ENCODE measurements around the gene PAMR1. TPM values are rescaled to one million over a fixed set of nuclear protein-coding genes. Genes with fewer than 3 reads are reported as not detected.

Gene PAMR1
- polyA plus RNA-seq, 2 of the 4 experiments (the other 2 are of a cell fraction) = not detected

GRCh38 chr11:35518766-35519165 lies 6.7 kb downstream of the PAMR1 start (continued):
- TF ChIP-seq CHD4 (IDR thresholded peaks at IDR 0.05; ENCODE audit: borderline replicate concordance) (no peak), HOXA7 (CRISPR knock-in tag; IDR thresholded peaks at IDR 0.05) (no peak), RAD21 (conservative IDR thresholded peaks at IDR 0.05 in 1 of 2, IDR thresholded peaks at IDR 0.05 in 1 of 2) (no peak), MAZ (IDR thresholded peaks at IDR 0.05; ENCODE audit: borderline replicate concordance, low read depth, low read length) (no peak), KDM5A (IDR thresholded peaks at IDR 0.05) (no peak), MAFK (IDR thresholded peaks at IDR 0.05; ENCODE audit: partially characterized antibody) (no peak)

GRCh38 chr11:35517481-35517880 lies 7.9 kb downstream of the PAMR1 start:
- 4% methylated on average over 1 of the region's 1 CpG for WGBS (ENCODE audit: missing lambda C conversion rate)
- CTCF ChIA-PET = interaction anchor here (1.2 kb wide), 1 partner anchor 15 kb away, joined by 4 read pairs; no protein-coding TSS in a partner anchor
- Histone ChIP-seq H3K4me3 (no peak overlapping the region), H3K27ac (no peak overlapping the region), H3K4me2 (no peak overlapping the region), H3K9me3 (no peaks in the 10 kb centered on the region), H3K4me1 (no peaks in the 10 kb centered on the region)
- ATAC-seq (no peak), DNase-seq (ENCODE audit: low read depth in 1 of 2, low spot score in 1 of 2) (no peak), FAIRE-seq (no peak)
- no peak for TF ChIP-seq PBX3 (IDR thresholded peaks at IDR 0.05)
- no peak for TF ChIP-seq HMGXB4 (CRISPR knock-in tag; IDR thresholded peaks at IDR 0.05; ENCODE audit: borderline replicate concordance)
- TF ChIP-seq USF2 (IDR thresholded peaks at IDR 0.05) = no peak
- TF ChIP-seq KDM1A (IDR thresholded peaks at IDR 0.05; ENCODE audit: low read depth) = no peak
- TF ChIP-seq RFX5 (IDR thresholded peaks at IDR 0.05) = no peak
- no peak for TF ChIP-seq HDAC2 (IDR thresholded peaks at IDR 0.05)
- no peak for TF ChIP-seq NPAS2 (CRISPR knock-in tag; IDR thresholded peaks at IDR 0.05; ENCODE audit: borderline replicate concordance)
- TF ChIP-seq SMC3 (IDR thresholded peaks at IDR 0.05) = no peak
- TF ChIP-seq E2F6 (IDR thresholded peaks at IDR 0.05; ENCODE audit: borderline replicate concordance, low read depth) = no peak
- TF ChIP-seq HEYL (CRISPR knock-in tag; IDR thresholded peaks at IDR 0.05) = no peak
- no peak for TF ChIP-seq TFCP2L1 (CRISPR knock-in tag; IDR thresholded peaks at IDR 0.05)
- TF ChIP-seq SREBF2 (IDR thresholded peaks at IDR 0.05) = no peak
- TF ChIP-seq EP300 (IDR thresholded peaks at IDR 0.05) = no peak
- no peak for TF ChIP-seq ZC3H11A (IDR thresholded peaks at IDR 0.05)
- no peak for TF ChIP-seq NFE2L2 (conservative IDR thresholded peaks at IDR 0.05; ENCODE audit: low read length)
- no peak for TF ChIP-seq KDM5A (IDR thresholded peaks at IDR 0.05)
- no peak for TF ChIP-seq FOSB (CRISPR knock-in tag; IDR thresholded peaks at IDR 0.05)
- TF ChIP-seq EHF (CRISPR knock-in tag; IDR thresholded peaks at IDR 0.05) = no peak
- POLR2A ChIA-PET = no interaction called here

GRCh38 chr11:35516403-35516802 lies 9.0 kb downstream of the PAMR1 start:
- Histone ChIP-seq H3K4me3 (no peak overlapping the region), H3K4me2 (no peak overlapping the region), H3K4me1 (0 out of 3 replicates have a peak, but pooled peaks cover 4% of the 10 kb centered on the region), H3K27ac (no peak overlapping the region), H3K9me3 (no peaks in the 10 kb centered on the region)
- ATAC-seq (no peak), DNase-seq (ENCODE audit: low read depth in 1 of 2, low spot score in 1 of 2) (no peak), FAIRE-seq (no peak)
- POLR2A ChIA-PET = no interaction called here
- CTCF ChIA-PET = interaction anchor here (1.2 kb wide), 1 partner anchor 14 kb away, joined by 4 read pairs; no protein-coding TSS in a partner anchor
- 40% methylated on average over 4 of the region's 4 CpGs for WGBS (ENCODE audit: missing lambda C conversion rate)
- TF ChIP-seq CBX8 (IDR thresholded peaks at IDR 0.05) (no peak), EHF (CRISPR knock-in tag; IDR thresholded peaks at IDR 0.05) (no peak), NPAS2 (CRISPR knock-in tag; IDR thresholded peaks at IDR 0.05; ENCODE audit: borderline replicate concordance) (no peak), ZC3H11A (IDR thresholded peaks at IDR 0.05) (no peak), RCOR1 (IDR thresholded peaks at IDR 0.05; ENCODE audit: low read depth, low read length) (no peak), TP53 (CRISPR knock-in tag; IDR thresholded peaks at IDR 0.05) (no peak), TFCP2L1 (CRISPR knock-in tag; IDR thresholded peaks at IDR 0.05) (no peak), RFX5 (IDR thresholded peaks at IDR 0.05) (no peak), ELK1 (IDR thresholded peaks at IDR 0.05; ENCODE audit: low read depth, low read length) (no peak), MAX (IDR thresholded peaks at IDR 0.05) (no peak), PBX3 (IDR thresholded peaks at IDR 0.05) (no peak), FOSL2 (IDR thresholded peaks at IDR 0.05) (no peak), FOSL2 (CRISPR knock-in tag; IDR thresholded peaks at IDR 0.05) (no peak), FOSB (CRISPR knock-in tag; IDR thresholded peaks at IDR 0.05) (no peak), RARB (CRISPR knock-in tag; IDR thresholded peaks at IDR 0.05) (no peak), KDM5A (IDR thresholded peaks at IDR 0.05) (no peak)

All from A549 (cell line).